Thyroid gland (tissue), 4 donors: ENCODE data around the gene MAP2K1.

ENCODE experiments used
- POLR2A ChIP-seq, 2 donors: fragments of 450-650 bp; IDR thresholded peaks; one replicate each; pipeline ENCODE4 v1.6.1; 2017; ENCODE audit warnings: antibody characterized with exemption in 2 of 2, mild to moderate bottlenecking in 2 of 2, moderate library complexity in 1 of 2
- TF ChIP-seq, protein P1 (sequence below), 6 experiments: fragments of 200-600 bp in 3 of 6; fragments of 450-650 bp in 3 of 6; sonication (generic) in 3 of 6; IDR thresholded peaks; one replicate each; pipeline ENCODE4 v1.5.1; 2016 to 2019; ENCODE audit warnings: antibody characterized with exemption in 6 of 6, mild to moderate bottlenecking in 2 of 6, inconsistent platforms in 1 of 6, moderate library complexity in 1 of 6

DNA sequence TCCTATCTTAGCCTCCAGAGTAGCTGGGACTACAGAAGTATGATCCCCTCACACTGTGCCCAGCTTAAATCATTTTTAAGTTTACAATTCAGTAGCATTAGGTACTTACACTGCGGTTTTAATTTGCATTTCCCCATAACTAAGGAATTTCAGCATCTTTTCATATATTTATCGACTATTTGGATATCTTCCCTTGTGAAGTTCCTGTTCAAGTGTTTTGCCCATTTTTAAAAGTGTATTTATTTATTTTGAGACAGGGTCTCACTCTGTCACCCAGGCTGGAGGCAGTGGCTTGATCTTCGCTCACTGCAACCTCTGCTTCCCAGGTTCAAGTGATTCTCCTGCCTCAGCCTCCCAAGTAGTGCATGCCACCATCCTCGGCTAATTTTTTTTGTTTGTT lies 12.5 kb upstream of the MAP2K1 start:
- no peak for TF ChIP-seq POLR2A (IDR thresholded peaks at IDR 0.05)
- TF ChIP-seq, protein P1, sequence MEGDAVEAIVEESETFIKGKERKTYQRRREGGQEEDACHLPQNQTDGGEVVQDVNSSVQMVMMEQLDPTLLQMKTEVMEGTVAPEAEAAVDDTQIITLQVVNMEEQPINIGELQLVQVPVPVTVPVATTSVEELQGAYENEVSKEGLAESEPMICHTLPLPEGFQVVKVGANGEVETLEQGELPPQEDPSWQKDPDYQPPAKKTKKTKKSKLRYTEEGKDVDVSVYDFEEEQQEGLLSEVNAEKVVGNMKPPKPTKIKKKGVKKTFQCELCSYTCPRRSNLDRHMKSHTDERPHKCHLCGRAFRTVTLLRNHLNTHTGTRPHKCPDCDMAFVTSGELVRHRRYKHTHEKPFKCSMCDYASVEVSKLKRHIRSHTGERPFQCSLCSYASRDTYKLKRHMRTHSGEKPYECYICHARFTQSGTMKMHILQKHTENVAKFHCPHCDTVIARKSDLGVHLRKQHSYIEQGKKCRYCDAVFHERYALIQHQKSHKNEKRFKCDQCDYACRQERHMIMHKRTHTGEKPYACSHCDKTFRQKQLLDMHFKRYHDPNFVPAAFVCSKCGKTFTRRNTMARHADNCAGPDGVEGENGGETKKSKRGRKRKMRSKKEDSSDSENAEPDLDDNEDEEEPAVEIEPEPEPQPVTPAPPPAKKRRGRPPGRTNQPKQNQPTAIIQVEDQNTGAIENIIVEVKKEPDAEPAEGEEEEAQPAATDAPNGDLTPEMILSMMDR (IDR thresholded peaks at IDR 0.05), result no peak
